HFF-Myc (cell line): ENCODE measurements around the gene C1orf35.
A peak's percentile ranks its signal among the peaks of the same experiment; 100 is the strongest.

ENCODE experiments used
- DNase-seq: peaks from one replicate; pipeline ENCODE4 v3.0.0-alpha.2; 2011; ENCODE audit warnings: low read depth; ENCODE audit errors: extremely low read depth
- H3K4me3 ChIP-seq: replicated peaks from 2 replicates; pipeline ENCODE4 v1.5.1; 2011; ENCODE audit warnings: low read depth, mild to moderate bottlenecking, control low read depth, low read length
- CTCF ChIP-seq: IDR thresholded peaks from 2 replicates; pipeline ENCODE4 v1.5.1; 2012; ENCODE audit warnings: mild to moderate bottlenecking, low read depth, low read length, control low read depth; ENCODE audit errors: missing control alignments

Gene C1orf35

GRCh38 chr1:228105270-228105995 lies 2.3 kb upstream of the C1orf35 start:
- no peak for DNase-seq
- H3K4me3 ChIP-seq = no peak overlapping the region
- no peak for TF ChIP-seq CTCF

GRCh38 chr1:228104526-228105269 lies 1.6 kb upstream of the C1orf35 start:
- H3K4me3 ChIP-seq = no peak overlapping the region
- TF ChIP-seq CTCF = no peak
- no peak for DNase-seq

DNA sequence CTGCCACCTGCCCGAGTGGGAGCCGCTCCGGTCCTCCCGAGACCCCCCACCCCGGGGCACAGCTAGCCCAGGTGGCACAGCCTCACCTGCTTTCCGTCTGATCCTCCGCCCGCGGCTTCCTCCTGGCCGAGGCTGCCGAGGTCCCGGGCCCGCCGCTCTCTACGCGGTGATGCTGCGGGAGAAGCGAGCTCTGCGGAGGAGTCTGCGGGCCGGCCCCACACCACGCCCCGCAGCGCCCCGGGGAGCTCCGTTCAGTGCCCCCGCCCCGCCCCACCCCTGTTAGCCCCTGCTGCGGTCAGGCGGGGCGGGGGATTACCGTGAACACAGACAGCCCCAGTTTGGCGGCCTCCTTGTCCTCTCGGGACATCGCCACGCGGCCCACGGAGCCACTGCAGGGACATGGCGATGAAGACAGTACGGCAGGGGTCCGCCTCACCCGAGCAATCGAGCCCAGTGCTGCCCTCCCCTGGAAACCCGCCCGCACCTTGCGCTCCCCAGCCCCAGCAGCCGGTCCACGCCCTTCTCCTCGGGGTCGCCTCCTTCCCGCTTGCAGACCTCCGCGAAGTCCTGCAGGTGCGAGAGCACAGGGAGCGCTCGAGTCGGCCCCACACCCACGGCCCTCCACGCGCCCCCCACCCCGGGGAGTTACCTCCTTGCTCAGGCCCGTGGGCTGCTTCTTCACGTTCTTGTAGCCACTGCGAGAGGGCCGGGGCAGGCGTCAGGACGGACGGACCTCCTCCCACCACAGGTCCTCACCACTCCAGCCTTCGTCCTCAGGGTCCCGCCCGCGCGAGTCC lies 933 bp downstream of the C1orf35 start:
- no peak for TF ChIP-seq CTCF
- peak overlapping the region; percentile 77 for H3K4me3 ChIP-seq
- DNase-seq = no peak

- TF ChIP-seq CTCF = no peak
- DNase-seq = no peak
- H3K4me3 ChIP-seq = peak overlapping the region; percentile 77
Measured at GRCh38 chr1:228101614-228101993, 1.5 kb downstream of the C1orf35 start.

GRCh38 chr1:228100822-228101613 lies 2.1 kb downstream of the C1orf35 start:
- H3K4me3 ChIP-seq = peak overlapping the region; percentile 77

More at GRCh38 chr1:228100822-228101613, 2.1 kb downstream of the C1orf35 start:
- TF ChIP-seq CTCF = no peak
- no peak for DNase-seq
